ENCODE measurements around the gene ETNK2. TPM values are rescaled to one million over a fixed set of nuclear protein-coding genes. Genes with fewer than 3 reads are reported as not detected.

The ETNK2 gene
- total and polyA plus RNA-seq, 2 experiments from 2014 or later, result 7.6 to 26.2 TPM

GRCh38 chr1:204149107-204149506, 2.7 kb downstream of the ETNK2 start (continued):
- TF ChIP-seq EZH2 (IDR thresholded peaks at IDR 0.05; ENCODE audit: low read depth, unreplicated experiment), result no peak
- no peak for TF ChIP-seq CREB1 (CRISPR knock-in tag; IDR thresholded peaks at IDR 0.05; ENCODE audit: low read depth)

DNA sequence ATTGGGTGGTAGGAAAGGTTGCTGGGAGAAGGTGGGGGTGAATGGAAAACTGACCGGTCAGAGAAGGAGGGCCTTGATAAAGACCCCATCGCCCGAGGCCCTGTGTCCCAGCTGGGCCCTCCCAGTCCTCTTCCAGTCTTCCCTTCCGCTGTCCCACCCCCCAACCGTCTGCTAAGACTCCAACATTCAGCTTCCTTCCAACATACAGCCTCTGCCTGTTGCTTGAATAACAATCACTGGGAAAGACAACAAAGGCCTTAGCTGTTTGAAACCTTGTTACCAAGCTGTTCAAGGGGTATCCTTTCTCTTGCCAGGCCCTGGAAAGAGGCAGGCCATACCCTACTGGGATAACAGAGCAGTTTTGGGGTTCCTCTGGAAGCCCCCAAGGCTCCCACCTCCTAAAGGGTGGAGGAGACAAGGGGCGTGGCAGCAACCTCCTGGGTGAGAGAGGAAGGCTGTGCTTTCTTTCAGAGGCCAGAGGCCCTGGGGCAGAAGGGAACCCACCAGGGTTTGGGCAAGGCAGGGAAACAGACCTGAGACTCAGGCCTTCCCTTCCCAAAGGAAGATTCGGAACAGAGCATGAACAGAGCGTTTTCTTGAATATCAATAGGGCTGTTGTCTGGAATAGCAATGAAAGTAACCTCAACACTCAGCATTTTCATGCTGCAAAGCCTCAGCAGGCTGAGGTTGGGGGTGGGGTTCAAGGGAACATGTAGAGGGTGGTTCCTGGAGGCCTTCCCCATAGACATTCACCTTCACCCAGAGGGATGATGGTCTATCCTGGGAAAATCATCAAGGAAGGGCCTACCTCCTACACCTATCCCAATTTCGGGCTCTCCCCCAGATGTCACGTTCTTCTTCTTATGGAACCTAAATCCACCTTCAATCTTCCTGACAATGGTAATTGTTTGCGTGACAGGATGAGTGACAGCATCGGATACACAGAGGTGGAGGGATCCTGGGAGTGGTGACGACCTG, 4.1 kb downstream of the ETNK2 start:
- Histone ChIP-seq H3K4me3 (peak overlapping the region; percentile 30; the same call in 1 of the 2 replicates), H3K4me1 (ENCODE audit: insufficient read depth) (peaks cover 32% of the 10 kb centered on the region), H3K79me2 (replicated peaks; ENCODE audit: insufficient read depth) (no peaks in the 10 kb centered on the region), H3K9me2 (ENCODE audit: insufficient read depth) (no peaks in the 10 kb centered on the region), H3K36me3 (ENCODE audit: insufficient read depth) (no peaks in the 10 kb centered on the region), H3K27ac (ENCODE audit: low read depth) (peak overlapping the region; percentile 86), H2AFZ (no peak overlapping the region), H3K4me2 (peak overlapping the region; percentile 70), H4K20me1 (replicated peaks; ENCODE audit: insufficient read depth) (no peaks in the 10 kb centered on the region), H3K27me3 (ENCODE audit: insufficient read depth) (peaks cover 14% of the 10 kb centered on the region; the same call in 1 of the 2 replicates), H3F3A (replicated peaks; ENCODE audit: low read depth) (no peaks in the 10 kb centered on the region; the same call in 1 of the 2 replicates)
- DNase-seq (ENCODE audit: low spot score) (peak; percentile 80), ATAC-seq (peak; percentile 56)
- no peaks in the 10 kb centered on the region for H3K9me3 Mint-ChIP-seq
- H3K36me3 Mint-ChIP-seq (ENCODE audit: low read depth), result peaks cover 8% of the 10 kb centered on the region; the same call in 2 of the 3 replicates
- H3K4me1 Mint-ChIP-seq, result peaks cover 50% of the 10 kb centered on the region
- peak overlapping the region; percentile 43; the same call in 2 of the 3 replicates for H3K4me3 Mint-ChIP-seq
- H3K27me3 Mint-ChIP-seq (ENCODE audit: insufficient read depth, low read depth, poor library complexity), result peaks cover 20% of the 10 kb centered on the region
- H3K27ac Mint-ChIP-seq, result peak overlapping the region; percentile 83
- TF ChIP-seq EZH2phosphoT487 (IDR thresholded peaks at IDR 0.05; ENCODE audit: unreplicated experiment) (no peak), ZNF331 (CRISPR knock-in tag; IDR thresholded peaks at IDR 0.05; ENCODE audit: low read depth) (no peak), ZNF114 (CRISPR knock-in tag; IDR thresholded peaks at IDR 0.05) (no peak), POLR2AphosphoS5 (IDR thresholded peaks at IDR 0.05; ENCODE audit: low read depth) (no peak), NANOG (IDR thresholded peaks at IDR 0.05; ENCODE audit: borderline replicate concordance) (no peak), EZH2 (IDR thresholded peaks at IDR 0.05; ENCODE audit: low read depth, unreplicated experiment) (no peak), JUNB (IDR thresholded peaks at IDR 0.05; ENCODE audit: unreplicated experiment) (no peak), REST (IDR thresholded peaks at IDR 0.05; ENCODE audit: unreplicated experiment) (no peak), ZNF462 (CRISPR knock-in tag; IDR thresholded peaks at IDR 0.05) (no peak)
- TF ChIP-seq, protein P1, sequence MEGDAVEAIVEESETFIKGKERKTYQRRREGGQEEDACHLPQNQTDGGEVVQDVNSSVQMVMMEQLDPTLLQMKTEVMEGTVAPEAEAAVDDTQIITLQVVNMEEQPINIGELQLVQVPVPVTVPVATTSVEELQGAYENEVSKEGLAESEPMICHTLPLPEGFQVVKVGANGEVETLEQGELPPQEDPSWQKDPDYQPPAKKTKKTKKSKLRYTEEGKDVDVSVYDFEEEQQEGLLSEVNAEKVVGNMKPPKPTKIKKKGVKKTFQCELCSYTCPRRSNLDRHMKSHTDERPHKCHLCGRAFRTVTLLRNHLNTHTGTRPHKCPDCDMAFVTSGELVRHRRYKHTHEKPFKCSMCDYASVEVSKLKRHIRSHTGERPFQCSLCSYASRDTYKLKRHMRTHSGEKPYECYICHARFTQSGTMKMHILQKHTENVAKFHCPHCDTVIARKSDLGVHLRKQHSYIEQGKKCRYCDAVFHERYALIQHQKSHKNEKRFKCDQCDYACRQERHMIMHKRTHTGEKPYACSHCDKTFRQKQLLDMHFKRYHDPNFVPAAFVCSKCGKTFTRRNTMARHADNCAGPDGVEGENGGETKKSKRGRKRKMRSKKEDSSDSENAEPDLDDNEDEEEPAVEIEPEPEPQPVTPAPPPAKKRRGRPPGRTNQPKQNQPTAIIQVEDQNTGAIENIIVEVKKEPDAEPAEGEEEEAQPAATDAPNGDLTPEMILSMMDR (conservative IDR thresholded peaks at IDR 0.05; ENCODE audit: low read depth in 2 of 2), result no peak
